H9 (cell line): ENCODE measurements around the gene NPHP4. TPM values are rescaled to one million over a fixed set of nuclear protein-coding genes. Genes with fewer than 3 reads are reported as not detected.

Experiments used
- DNase-seq: peaks from one replicate; pipeline ENCODE4 v3.0.0-alpha.2; 2017
- H2AFZ ChIP-seq: one replicate; pipeline ENCODE4 v1.6.1; 2013; ENCODE audit warnings: mild to moderate bottlenecking, low read length, control low read depth, moderate library complexity
- H2AK5ac ChIP-seq: 2 replicates; pipeline ENCODE4 v1.6.1; 2013; ENCODE audit warnings: low read length, control low read depth, mixed read lengths; ENCODE audit not compliant: insufficient read length
- H2BK120ac ChIP-seq: one replicate; pipeline ENCODE4 v1.6.1; 2013; ENCODE audit warnings: low read depth, mild to moderate bottlenecking, low read length, control low read depth, inconsistent platforms; ENCODE audit not compliant: poor library complexity, severe bottlenecking
- H2BK12ac ChIP-seq: 2 replicates; pipeline ENCODE4 v1.6.1; 2013; ENCODE audit warnings: low read length, control low read depth, mixed read lengths, low read depth; ENCODE audit not compliant: insufficient read length
- H2BK15ac ChIP-seq: 2 replicates; pipeline ENCODE4 v1.6.1; 2013; ENCODE audit warnings: low read depth, low read length, control low read depth
- H2BK20ac ChIP-seq: one replicate; pipeline ENCODE4 v1.6.1; 2013; ENCODE audit warnings: low read depth, mild to moderate bottlenecking, low read length, control low read depth, inconsistent platforms; ENCODE audit not compliant: poor library complexity, severe bottlenecking
- H2BK5ac ChIP-seq: 2 replicates; pipeline ENCODE4 v1.6.1; 2013; ENCODE audit warnings: low read length, control low read depth, mixed read lengths; ENCODE audit not compliant: insufficient read length
- H3K14ac ChIP-seq: 2 replicates; pipeline ENCODE4 v1.6.1; 2013; ENCODE audit warnings: low read length, control low read depth; ENCODE audit not compliant: insufficient read depth
- H3K18ac ChIP-seq: 2 replicates; pipeline ENCODE4 v1.6.1; 2013; ENCODE audit warnings: low read depth, mild to moderate bottlenecking, mixed read lengths, low read length, control low read depth; ENCODE audit not compliant: insufficient read length
- H3K23ac ChIP-seq: 2 replicates; pipeline ENCODE4 v1.6.1; 2013; ENCODE audit warnings: low read length, control low read depth, mixed read lengths, low read depth; ENCODE audit not compliant: insufficient read length
- H3K23me2 ChIP-seq: 2 replicates; pipeline ENCODE4 v1.6.1; 2013; ENCODE audit warnings: low read depth, mild to moderate bottlenecking, mixed read lengths, low read length, control low read depth; ENCODE audit not compliant: insufficient read length, poor library complexity, severe bottlenecking
- H3K27ac ChIP-seq: 2 replicates; pipeline ENCODE4 v1.5.1; 2013; ENCODE audit warnings: low read length, control low read depth, mixed read lengths, low read depth; ENCODE audit not compliant: insufficient read length
- H3K27me3 ChIP-seq: 2 replicates; pipeline ENCODE4 v1.6.1; 2013; ENCODE audit warnings: low read length, control low read depth, inconsistent platforms; ENCODE audit not compliant: insufficient read depth
- H3K4ac ChIP-seq: 2 replicates; pipeline ENCODE4 v1.6.1; 2013; ENCODE audit warnings: low read depth, mild to moderate bottlenecking, control low read depth, inconsistent platforms, low read length, moderate library complexity
- H3K4me1 ChIP-seq: 2 replicates; pipeline ENCODE4 v1.6.1; 2013; ENCODE audit warnings: low read length, control low read depth, inconsistent platforms; ENCODE audit not compliant: insufficient read depth
- H3K4me2 ChIP-seq: 2 replicates; pipeline ENCODE4 v1.6.1; 2013; ENCODE audit warnings: low read length, control low read depth, mixed read lengths; ENCODE audit not compliant: insufficient read length, insufficient read depth
- H3K56ac ChIP-seq: 2 replicates; pipeline ENCODE4 v1.6.1; 2013; ENCODE audit warnings: low read depth, mild to moderate bottlenecking, mixed read lengths, low read length, control low read depth; ENCODE audit not compliant: insufficient read length
- H3K79me1 ChIP-seq: 2 replicates; pipeline ENCODE4 v1.6.1; 2013; ENCODE audit warnings: low read depth, mild to moderate bottlenecking, moderate library complexity, low read length, control low read depth, inconsistent platforms; ENCODE audit not compliant: insufficient read depth, poor library complexity, severe bottlenecking
- H3K79me2 ChIP-seq: 2 replicates; pipeline ENCODE4 v1.6.1; 2013; ENCODE audit warnings: low read length, control low read depth, inconsistent platforms; ENCODE audit not compliant: insufficient read depth
- H3K9ac ChIP-seq: 2 replicates; pipeline ENCODE4 v1.6.1; 2013; ENCODE audit warnings: low read length, control low read depth, mixed read lengths; ENCODE audit not compliant: insufficient read length; ENCODE audit errors: extremely low read depth
- H3K9me3 ChIP-seq: one replicate; pipeline ENCODE4 v1.6.1; 2013; ENCODE audit warnings: low read depth, low read length, inconsistent platforms; ENCODE audit not compliant: control insufficient read depth
- H3T11ph ChIP-seq: one replicate; pipeline ENCODE4 v1.6.1; 2013; ENCODE audit warnings: mild to moderate bottlenecking, low read length, control low read depth, inconsistent platforms
- H4K20me1 ChIP-seq: one replicate; pipeline ENCODE4 v1.6.1; 2013; ENCODE audit not compliant: control insufficient read depth, insufficient read length, insufficient read depth
- H4K5ac ChIP-seq: 2 replicates; pipeline ENCODE4 v1.6.1; 2013; ENCODE audit warnings: low read depth, mild to moderate bottlenecking, mixed read lengths, low read length, control low read depth; ENCODE audit not compliant: insufficient read length
- H4K8ac ChIP-seq: replicated peaks from 2 replicates; pipeline ENCODE4 v1.6.1; 2013; ENCODE audit warnings: low read length, control low read depth, mixed read lengths, low read depth; ENCODE audit not compliant: insufficient read length
- H4K91ac ChIP-seq: 2 replicates; pipeline ENCODE4 v1.6.1; 2013; ENCODE audit warnings: low read depth, mild to moderate bottlenecking, moderate library complexity, mixed read lengths, low read length, control low read depth; ENCODE audit not compliant: insufficient read length
- H3K27ac Mint-ChIP-seq, 3 experiments: 2 replicates in 2 of 3; 3 replicates in 1 of 3; pipeline ENCODE4 v1.8.0; 2020 to 2021; ENCODE audit warnings: mixed read lengths in 3 of 3, mild to moderate bottlenecking in 1 of 3, moderate library complexity in 1 of 3
- H3K27me3 Mint-ChIP-seq: 2 replicates; pipeline ENCODE4 v1.8.0; 2021; ENCODE audit warnings: low read depth, mild to moderate bottlenecking, moderate library complexity, mixed read lengths
- H3K36me3 Mint-ChIP-seq, 3 experiments: 2 replicates in 2 of 3; 3 replicates in 1 of 3; pipeline ENCODE4 v1.8.0; 2020 to 2021; ENCODE audit warnings: low read depth in 3 of 3, mixed read lengths in 3 of 3; ENCODE audit not compliant: insufficient read depth in 1 of 3
- H3K4me1 Mint-ChIP-seq, 2 experiments: 2 replicates each; pipeline ENCODE4 v1.8.0; 2020; ENCODE audit warnings: mixed read lengths in 2 of 2
- H3K4me3 Mint-ChIP-seq, 2 experiments: 2 replicates in 1 of 2; 3 replicates in 1 of 2; pipeline ENCODE4 v1.8.0; 2020 to 2021; ENCODE audit warnings: mild to moderate bottlenecking in 2 of 2, mixed read lengths in 2 of 2, moderate library complexity in 1 of 2
- H3K9me3 Mint-ChIP-seq, 2 experiments: 2 replicates in 1 of 2; 3 replicates in 1 of 2; pipeline ENCODE4 v1.8.0; 2020; ENCODE audit warnings: mild to moderate bottlenecking in 2 of 2, mixed read lengths in 2 of 2, moderate library complexity in 1 of 2
- CTCF ChIP-seq: fragments of 200-600 bp; sonication (generic); conservative IDR thresholded peaks from 3 replicates; pipeline ENCODE4 v1.8.0; 2021; ENCODE audit warnings: antibody characterized with exemption, mild to moderate bottlenecking
- WGBS: extraction: QIAGEN DNeasy Blood & Tissue Kit; methylation state at CpG from one replicate; pipeline ENCODE4 v1.1.7; 2013; ENCODE audit warnings: missing lambda C conversion rate, low lambda C conversion rate, mixed read lengths; ENCODE audit not compliant: insufficient read length; ENCODE audit errors: extremely low coverage; 5-methylcytosine and 5-hydroxymethylcytosine counted together
- total RNA-seq: library from RNA; stranded (reverse); gene quantifications from 2 replicates; pipeline ENCODE4 v1.2.1, GENCODE V29; 2021

NPHP4 gene
- total RNA-seq, 1 experiment from 2014 or later: 17.6 TPM

DNA sequence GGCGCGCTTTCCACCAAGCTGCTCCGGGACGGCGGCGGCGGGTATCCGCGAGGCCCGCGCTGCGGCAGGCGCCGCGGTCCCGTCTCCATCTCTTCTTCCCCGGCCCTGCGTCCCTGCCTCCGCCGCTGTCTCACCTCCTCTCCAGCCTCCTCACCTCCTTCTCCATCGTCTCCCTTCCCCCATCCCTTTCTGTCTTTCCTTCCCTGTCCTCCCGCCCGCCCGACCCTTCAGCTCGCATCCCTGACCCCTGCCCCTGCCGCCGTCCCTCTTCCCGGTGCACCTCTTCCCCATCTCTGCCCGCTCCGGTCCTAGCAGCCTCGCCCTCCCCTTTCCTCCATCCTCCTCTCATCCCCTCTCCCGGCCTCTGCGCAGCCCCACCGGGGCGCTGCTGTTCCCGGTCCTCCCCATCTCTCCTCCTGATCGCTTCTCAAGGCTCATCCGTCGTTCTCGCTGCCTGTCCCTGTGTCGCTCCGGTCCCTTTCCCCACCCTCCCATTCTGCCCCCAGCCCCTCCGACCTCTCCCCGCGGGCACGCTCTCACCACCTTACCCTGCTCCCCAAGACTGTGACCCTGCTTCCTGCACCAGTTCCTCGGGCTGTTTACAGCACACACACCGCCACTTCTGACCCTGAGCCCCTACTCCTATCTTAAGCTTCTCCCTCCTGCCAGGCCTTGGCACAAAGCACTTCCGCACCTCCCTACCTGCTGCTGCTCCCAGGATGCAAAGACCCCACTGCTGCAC, 760 bp upstream of the NPHP4 start:
- Mint-ChIP-seq H3K27me3 (peaks cover 44% of the 10 kb centered on the region), H3K27ac (peak overlapping the region in 2 of 3 experiments; percentile 24 to 30; a peak in 2 of 7 replicates), H3K9me3 (no peaks in the 10 kb centered on the region), H3K36me3 (peaks cover 0 to 3% (median 3%) of the 10 kb centered on the region in 3 experiments; a peak in 2 of 7 replicates), H3K4me1 (peaks cover 22 to 29% of the 10 kb centered on the region in 2 experiments), H3K4me3 (peak overlapping the region; percentile 75 to 93)
- no peak overlapping the region for H3T11ph ChIP-seq
- H2BK5ac ChIP-seq: no peak overlapping the region
- no peak overlapping the region for H2BK20ac ChIP-seq
- no peak for TF ChIP-seq CTCF
- no peak overlapping the region for H2BK120ac ChIP-seq
- no peak overlapping the region for H3K56ac ChIP-seq
- no peak overlapping the region for H4K91ac ChIP-seq
- DNase-seq: no peak
- H3K79me2 ChIP-seq: no peaks in the 10 kb centered on the region
- H3K4ac ChIP-seq: no peak overlapping the region
- H3K9ac ChIP-seq: no peak overlapping the region
- no peaks in the 10 kb centered on the region for H4K20me1 ChIP-seq
- no peak overlapping the region for H3K14ac ChIP-seq
- H3K18ac ChIP-seq: no peak overlapping the region
- H3K79me1 ChIP-seq: no peaks in the 10 kb centered on the region
- no peak overlapping the region for H3K23ac ChIP-seq
- no peak overlapping the region for H2BK15ac ChIP-seq
- H3K9me3 ChIP-seq: no peaks in the 10 kb centered on the region
- H3K27me3 ChIP-seq: no peaks in the 10 kb centered on the region; the same call in 1 of the 2 replicates
- peaks cover 14% of the 10 kb centered on the region for H3K23me2 ChIP-seq
- peak overlapping the region; percentile 71 for H3K4me2 ChIP-seq
- no CpG with 5 or more reads among the region's 49 CpGs for WGBS
- no peak overlapping the region for H2AK5ac ChIP-seq
- H3K27ac ChIP-seq: no peak overlapping the region
- no peak overlapping the region for H2AFZ ChIP-seq
- no peak overlapping the region for H4K8ac ChIP-seq
- no peaks in the 10 kb centered on the region for H3K4me1 ChIP-seq
- H2BK12ac ChIP-seq: no peak overlapping the region
- no peak overlapping the region for H4K5ac ChIP-seq
